HG02840 (cell line): Measurements from ENCODE around the gene WDFY4.

Experiments used
- ATAC-seq: cut with Tn5 transposase; IDR thresholded peaks from one replicate; pipeline ENCODE4 v1.9.1; 2021; ENCODE audit warnings: mild to moderate bottlenecking, moderate library complexity, moderate number of reproducible peaks; ENCODE audit not compliant: unreplicated experiment, low FRiP score

WDFY4 gene

DNA sequence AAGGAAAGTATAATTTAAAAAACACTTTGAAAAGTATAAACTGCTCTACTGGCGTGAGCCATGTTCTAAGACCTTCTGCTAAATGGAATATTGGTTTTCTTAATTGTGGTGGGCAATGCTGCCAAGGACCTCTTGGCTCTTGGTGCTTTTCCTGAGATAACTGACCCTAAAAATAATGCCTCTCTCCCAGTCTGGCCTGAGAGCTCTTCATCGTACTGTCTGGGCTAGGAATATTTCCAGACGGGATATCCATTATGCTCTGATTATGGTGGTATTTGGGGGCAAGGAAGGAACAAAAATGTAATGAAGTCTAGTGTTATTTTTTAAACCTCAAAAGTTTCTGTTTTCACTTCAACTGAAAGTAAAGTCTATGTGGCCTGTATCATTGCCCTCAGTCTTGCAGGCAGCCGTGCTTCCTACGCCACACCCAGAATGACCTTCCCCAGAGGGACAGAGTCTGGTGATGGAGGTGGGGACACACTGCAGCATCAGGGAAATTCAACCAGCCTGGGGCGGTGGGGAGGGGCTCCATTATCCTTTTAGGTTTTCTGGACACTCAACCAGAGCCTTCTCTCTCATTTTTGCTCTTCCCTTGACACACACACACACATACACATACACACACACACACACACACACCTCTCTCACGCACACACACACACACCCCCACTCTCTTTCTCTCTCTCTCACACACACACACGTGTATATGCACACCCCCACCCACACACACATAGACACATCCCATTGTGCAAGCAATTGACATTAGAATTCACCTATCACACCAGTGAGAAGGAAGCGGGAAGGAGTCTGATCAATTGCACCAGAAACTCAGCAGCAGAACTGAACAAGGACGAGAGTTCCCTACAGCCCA lies 155.4 kb downstream of the WDFY4 start:
- ATAC-seq: no peak

DNA sequence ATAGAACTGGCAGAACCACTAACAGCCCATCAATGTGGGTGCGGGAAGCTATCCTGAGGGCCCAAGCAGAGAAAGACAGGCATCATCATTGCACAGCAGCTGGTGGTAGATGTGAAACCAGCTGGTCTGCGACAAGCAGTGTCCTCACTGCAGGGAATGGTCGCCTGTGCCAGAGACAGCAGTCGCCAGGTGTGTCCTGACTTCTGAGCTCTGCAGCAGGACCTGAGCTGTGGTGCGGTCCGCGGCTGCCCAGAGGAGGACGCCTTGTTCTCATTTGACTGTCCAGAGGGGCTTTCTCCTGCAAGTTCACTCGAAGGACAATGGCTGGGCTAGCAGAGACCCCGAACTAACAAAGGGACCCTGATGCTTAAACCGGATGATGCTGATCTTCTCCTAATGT lies 157.6 kb downstream of the WDFY4 start:
- no peak for ATAC-seq

DNA sequence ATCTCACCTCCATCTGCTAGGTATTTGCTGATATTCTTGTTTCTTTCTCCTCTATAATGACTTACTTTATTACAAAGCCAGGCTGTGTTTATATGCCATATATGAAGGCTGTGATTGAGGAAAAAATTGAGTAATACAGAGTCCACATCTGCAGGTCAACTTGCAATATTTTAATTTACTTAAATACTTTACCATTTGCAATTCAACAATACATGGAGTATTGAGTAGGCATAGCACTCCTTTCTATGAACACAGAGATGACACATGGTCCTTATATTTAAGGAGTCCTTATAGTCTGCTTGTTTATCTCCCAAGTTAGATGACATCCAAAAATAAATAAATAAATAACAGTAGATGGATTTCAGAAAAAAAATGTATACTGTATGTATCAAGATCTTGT lies 158.5 kb downstream of the WDFY4 start:
- no peak for ATAC-seq

DNA sequence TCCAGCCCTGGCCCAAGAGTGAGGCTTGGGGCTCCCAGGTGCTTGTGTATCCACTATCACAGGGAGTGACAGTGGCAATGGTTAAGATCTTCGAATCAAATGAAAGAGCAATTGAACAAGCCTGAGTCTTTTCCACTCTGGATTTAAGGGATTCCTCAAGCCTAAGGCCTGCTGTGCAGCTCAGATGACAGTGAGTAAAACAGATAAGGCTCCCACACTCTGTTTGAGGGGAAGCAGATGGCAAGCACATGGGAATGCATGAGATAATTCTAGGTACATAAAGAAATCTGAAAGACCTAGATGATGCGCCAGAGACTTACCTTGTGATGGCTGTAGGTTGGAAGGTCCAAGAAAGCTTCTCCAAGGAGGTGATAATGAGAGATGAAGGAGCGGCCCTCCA lies 159.9 kb downstream of the WDFY4 start:
- no peak for ATAC-seq

DNA sequence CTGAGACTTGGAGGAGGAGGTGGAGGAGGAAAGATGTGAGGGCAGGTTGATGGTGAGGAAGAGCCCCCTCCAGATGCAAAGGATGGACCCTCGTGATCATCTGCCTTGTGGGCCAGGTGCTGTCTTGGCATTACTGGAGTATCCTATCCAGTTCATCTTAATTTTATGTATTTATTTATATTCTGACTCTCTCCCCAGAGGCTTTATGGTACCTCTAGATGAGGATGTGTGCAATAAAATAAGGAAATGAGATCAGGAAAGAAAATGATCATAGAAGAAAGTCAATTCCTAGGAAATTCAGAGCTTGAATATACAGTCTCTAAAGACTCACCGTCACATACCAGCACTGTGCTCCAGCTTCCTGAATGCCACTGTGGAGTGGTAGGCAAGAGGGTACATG lies 160.8 kb downstream of the WDFY4 start:
- no peak for ATAC-seq

DNA sequence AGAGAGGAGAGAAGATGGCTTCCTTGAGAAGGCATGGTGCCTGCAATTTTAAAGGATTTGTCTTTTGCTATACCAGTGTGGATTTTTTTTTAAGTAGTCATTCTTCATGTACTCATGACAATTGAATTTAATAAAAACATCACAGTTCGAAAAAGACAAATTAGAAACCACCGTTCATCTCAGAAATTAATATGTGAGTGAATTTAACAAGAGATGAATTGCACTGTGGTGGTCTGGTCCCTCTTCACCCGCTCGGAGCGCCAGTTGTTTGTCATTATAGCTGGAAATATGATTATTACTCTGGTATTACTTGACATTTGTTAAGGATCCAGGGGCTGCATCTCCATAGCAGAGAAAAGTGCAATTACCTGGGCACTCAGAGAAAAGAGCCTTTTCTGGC lies 163.0 kb downstream of the WDFY4 start:
- ATAC-seq: no peak

DNA sequence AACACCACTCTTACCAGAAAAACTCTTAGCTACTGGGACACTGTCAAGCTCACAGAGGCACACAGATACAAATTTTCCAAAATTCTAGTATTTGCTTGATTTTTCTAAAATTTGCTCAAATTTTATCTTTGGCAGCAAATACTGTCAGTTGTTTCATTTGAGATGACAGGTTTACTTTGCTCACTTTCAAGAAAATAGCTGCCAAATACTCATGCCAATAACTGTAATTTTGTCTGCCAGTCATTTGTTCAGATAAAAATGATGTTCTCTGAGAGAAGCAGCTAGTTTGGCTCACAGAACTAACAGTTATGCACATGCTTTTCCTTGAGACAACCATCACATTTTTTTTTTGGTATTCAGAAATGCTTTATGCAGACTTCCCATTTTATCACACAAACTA lies 172.2 kb downstream of the WDFY4 start:
- ATAC-seq: no peak

DNA sequence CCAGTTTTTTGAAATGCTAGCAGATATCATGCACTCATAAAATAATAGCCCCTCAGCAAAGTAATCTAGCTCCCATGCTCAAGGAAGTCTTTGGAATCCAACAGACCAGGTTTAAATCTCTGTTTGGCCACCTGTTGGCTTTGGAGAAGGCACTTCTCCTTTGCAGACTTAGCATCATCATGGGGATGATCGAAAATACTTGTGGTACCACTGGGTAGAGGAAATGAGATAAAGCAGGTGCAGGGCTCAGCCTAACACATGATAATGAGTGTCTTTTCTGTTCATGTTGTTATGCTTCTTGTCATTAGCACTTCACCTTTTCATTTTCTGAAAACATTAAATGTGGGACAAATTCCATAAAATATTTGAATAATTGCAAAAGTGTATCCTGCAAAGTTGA lies 187.6 kb downstream of the WDFY4 start:
- no peak for ATAC-seq

DNA sequence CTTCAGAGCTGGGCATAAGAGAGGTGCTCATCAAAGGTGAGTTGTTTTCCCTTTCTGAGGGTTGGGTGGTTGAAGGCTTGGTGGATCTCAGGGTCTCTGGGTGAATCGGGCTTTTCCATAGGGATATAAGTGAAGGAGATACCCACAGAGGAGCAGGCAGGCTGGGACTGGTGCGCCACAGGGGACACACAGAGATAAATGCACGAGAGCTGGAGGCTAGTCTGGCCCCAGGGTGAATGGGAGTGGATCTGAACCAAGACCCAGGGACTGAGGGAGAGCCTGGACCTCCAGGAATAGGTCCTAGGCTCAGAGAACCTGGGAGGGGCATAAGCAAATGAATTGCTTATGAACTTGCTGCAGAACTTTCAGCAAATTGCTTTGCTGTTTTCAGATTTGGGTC lies 193.4 kb downstream of the WDFY4 start:
- ATAC-seq: no peak

DNA sequence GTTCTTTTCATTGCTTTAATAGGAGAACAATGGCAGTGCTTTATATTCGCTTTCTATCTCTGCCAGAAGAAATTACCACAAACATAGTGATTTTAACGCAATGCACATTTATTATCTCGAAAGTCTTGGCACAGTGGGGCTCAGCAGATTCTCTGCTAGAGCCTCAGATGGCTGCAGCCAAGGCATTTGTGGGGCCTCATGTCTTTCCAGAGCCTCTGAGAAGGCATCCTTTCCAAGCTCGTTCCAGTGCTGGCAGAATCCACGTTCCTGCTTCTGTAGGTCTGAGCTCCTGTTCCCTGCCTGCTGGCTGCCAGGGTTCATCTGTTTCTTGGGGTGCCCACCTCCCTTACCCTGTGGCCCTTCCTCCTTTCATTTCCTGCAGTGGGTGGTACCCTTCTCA lies 194.8 kb downstream of the WDFY4 start:
- no peak for ATAC-seq

DNA sequence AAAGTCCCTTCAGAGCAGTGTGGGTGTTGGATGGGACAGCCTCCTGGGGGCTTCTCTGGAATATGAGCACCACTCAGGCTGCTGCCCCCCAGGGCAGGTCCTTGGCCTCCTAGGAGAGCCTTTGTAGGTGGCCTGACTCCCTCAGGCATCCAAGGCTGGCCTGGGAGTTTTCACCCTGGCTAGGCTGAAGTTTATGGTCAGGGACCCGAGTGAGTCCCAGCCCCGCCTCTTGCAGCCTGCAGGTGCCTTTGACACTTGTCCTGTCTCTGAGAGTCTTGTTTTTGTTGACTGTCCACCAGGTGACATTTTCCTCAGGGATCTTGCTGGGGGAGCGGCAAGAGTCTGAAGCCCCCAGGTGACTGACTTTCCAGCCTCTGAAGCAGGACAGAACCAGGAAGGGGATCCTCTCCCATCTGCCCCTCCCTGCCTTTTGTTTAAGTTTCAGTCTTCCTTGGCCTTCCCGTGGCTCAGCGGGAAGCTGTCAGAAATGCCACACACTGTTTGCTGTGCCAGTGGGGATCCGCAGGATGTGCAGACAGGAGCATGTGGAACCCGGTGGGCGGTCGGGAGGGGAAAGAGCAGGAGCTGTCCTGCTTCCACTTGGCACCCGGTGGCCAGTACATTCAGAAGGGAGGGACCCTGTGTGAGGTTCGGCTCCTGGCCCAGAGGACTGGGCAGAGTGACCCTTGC lies 195.5 kb downstream of the WDFY4 start:
- ATAC-seq: no peak

DNA sequence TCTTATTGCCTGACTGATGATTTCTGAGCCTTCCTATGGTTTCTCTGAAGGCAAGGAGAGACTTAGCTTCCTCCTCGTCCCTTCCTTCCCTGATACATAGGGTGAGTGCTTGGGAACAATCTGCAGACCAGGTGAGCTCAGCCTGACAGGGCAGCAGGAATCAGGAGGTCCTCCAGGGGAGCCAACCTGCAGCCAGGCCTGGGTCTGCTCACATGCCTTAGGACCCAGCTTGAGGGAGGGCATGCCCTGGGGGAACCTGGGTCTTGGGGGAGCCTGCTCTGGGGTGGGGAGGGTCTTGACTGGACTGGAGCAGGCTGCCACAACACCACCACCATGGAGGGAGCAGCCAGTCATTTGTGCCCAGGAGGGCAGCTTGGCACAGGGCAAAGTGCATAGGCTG lies 197.3 kb downstream of the WDFY4 start:
- ATAC-seq: no peak

DNA sequence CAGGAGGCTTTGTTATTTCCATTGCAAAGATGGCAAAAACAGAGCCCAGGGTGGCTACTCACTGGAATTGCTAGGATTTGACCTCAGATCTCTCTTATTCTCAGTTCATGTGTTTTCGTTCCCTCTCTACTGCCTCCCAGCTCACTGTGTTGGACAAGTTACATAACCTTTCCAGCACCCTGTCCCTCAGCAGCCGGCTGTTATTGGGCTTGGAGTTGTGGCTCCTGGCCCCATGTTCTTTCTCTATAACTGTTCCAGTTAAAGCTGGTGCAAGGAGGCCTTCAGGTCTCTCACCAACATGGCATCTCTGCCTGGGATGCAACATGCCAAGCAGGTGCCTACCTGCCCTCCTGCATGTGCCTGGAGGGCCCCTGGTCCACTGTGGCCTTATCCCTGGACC lies 198.2 kb downstream of the WDFY4 start:
- no peak for ATAC-seq

DNA sequence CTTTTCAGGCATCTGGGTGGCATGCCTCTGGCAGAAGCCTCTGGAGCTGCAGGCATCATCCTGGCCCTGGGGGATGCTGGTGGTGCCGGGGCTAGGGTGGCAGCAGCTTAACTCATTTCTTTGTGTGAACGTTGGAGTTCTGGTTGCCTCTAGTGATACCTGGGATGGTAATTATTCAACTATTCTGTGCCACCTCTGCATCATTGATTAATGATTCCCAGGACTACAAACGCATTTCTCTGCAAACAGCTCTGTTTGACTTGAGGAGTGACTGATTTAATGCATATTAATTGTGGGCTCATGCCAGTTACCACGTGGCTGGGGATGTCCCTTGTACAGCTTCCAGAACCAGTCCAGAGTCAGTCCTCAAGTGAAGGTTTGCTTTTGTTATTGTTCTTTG lies 199.0 kb downstream of the WDFY4 start:
- no peak for ATAC-seq

DNA sequence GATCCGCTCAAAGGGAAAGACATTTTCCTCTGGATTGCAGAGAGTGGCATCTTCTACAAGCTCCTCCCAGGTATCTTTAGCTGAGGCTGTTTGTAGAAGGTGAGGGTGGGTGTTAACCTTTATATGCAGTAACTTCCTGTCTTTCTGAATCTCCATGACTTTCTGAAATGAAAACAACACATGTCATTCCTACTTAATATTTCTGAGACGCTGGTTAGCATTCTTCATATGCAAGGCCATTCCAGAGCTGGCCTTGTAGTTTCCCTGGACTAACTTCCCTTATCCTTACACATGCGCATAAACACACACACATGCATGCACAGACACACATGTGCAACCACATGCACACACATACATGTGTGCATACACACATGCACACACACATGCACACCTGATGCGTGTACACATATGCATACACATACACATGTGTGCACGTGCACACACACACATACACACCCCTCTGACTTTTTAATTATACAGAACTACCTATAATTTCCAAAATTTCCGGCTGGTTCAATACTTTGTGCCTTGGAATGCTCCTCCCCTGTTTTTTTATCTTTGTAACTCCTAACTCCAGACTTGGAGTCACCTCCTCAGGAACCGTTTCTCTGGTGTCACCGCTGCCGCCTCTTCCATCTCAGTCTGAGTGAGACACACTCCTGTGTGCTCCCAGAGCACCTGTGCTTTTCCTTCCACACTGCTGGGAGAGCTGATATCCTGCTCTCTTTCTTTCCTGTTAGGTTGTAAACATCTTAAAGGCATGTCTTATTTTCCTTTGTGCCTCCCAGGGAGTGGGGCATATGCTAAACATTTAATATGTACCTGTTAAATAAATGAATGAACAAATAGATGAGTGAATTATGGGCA lies 199.7 kb downstream of the WDFY4 start:
- no peak for ATAC-seq

DNA sequence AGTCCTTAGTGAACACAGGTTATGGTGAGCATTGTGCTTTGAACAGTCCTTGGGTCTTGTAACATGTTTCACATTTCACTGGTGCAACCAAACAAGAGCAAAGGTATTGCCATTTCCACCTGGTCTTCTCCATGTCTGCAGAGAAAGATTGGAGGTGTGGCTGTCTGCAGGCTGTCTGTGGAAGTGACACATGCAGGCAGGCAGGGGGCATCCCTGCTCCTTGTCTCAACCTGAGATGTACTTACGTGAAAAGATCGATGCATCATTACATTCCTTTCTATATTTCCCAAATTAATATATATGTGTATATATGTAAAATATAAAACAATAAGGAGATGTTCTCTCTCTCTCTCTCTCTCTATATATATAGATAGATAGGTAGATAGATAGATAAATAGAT lies 200.7 kb downstream of the WDFY4 start:
- ATAC-seq: no peak

DNA sequence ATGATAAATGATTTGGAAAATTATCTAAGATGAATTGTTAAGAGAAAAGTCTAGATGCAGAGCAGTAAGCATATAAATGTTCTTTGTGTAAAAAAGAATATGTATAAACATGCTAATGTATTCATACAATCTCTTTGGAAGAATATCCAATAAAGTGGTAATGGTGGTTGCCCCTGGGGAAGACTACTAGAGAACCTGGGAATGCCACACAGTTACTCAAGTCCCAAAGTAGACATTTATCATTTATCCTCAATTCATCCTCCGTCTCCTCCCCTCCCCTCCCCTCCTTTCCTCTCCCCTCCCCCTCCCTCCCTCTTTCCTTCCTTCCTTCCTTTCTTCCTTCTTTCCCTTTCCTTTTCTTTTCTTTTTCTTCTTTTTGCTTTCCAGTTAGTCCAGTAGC lies 203.3 kb downstream of the WDFY4 start:
- ATAC-seq: no peak

DNA sequence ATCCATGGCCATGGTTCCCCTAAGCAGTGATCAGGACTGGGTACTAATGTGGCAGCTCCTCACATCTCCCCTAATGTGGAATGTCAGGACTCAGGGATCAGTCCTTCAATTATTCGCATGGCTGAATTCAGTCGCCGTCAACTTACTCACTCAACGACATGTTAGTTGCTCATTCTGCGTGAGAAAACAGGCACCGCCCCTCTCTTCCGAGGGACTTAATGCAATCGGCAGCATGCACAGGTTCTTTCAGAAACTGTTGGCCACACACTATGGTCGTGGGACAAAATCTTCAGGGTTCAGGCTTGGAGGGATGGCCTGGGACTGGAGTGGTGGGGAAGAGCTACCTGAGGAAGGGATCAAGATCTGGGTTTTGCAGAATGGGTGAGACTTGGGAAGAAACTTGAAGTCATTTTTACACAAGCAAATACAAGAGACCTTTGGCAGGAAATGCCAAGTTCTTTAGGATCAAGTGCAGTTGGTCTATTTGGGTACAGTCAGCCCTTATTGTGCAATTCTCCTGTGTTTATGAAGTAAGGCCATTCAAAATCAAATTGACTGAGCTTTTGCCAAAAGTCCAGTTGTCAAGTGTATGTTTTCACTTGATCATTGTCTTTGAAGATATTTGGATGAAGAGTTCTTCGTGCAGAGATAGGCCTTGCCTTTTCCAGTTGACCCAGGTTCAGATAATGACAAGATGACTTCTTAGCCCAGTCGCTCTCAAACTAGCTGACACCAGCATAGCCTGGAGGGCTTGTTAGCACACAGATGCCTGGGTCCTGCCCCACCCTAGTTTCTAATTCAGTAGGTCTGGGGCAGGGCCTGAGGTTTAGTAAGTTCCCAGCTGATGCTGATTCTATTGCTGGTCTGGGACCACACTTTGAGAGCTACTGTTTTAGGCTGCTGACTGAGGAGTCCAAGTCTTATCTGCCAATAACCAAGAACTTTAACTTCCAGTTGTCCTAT lies 206.5 kb downstream of the WDFY4 start:
- ATAC-seq: no peak

DNA sequence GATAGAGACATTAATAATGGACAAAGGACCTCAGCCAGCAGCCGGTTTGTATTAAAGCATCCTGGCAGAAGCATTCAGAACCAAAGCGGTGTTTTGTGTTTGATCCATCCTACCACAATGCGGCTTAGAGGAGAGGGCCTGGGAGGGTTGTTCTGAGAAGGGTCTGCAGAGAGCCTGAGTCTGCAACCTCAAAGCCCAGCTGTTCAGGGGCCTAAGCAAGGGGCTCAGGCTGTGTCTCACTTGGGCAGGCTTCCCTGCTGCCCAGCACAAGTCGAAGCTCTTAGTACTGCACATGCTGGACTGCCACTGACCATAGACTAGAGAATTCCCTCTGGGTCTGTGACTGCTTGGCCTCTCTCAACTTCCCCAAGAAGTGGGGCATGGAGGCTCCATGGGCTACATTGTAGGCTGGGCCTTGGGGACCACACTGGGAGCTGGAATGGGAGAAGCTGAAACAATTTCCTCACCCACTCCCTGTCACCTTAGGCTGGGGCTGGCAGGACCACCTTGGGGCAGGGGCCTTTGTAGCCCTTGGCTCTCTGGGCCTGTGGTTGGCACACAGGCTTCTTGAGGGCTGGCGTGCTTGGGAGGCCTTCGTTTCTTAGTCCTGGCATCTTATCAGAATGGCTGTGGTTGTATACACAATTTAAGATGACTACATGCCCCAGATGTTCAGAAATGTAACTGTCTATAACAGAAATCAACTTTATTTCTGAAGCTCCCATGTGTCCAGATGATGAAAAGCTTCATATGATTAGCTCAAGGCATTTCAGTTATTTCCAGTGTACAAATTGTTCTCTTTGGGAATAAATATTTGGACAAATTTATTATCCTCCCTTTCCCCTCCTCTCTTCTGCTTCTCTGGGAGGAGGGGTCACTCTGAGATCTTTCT lies 210.5 kb downstream of the WDFY4 start:
- no peak for ATAC-seq
